ENCODE results near the gene MOSPD3. TPM values are rescaled to one million over a fixed set of nuclear protein-coding genes. Genes with fewer than 3 reads are reported as not detected.
A peak's percentile ranks its signal among the peaks of the same experiment; 100 is the strongest.

MOSPD3 gene
- total and polyA plus RNA-seq, 10 of the 15 experiments (the other 5 are each of a cell fraction or from before 2014, with no cell fraction given): 0.61 to 13.6 (median 4.1) TPM

DNA sequence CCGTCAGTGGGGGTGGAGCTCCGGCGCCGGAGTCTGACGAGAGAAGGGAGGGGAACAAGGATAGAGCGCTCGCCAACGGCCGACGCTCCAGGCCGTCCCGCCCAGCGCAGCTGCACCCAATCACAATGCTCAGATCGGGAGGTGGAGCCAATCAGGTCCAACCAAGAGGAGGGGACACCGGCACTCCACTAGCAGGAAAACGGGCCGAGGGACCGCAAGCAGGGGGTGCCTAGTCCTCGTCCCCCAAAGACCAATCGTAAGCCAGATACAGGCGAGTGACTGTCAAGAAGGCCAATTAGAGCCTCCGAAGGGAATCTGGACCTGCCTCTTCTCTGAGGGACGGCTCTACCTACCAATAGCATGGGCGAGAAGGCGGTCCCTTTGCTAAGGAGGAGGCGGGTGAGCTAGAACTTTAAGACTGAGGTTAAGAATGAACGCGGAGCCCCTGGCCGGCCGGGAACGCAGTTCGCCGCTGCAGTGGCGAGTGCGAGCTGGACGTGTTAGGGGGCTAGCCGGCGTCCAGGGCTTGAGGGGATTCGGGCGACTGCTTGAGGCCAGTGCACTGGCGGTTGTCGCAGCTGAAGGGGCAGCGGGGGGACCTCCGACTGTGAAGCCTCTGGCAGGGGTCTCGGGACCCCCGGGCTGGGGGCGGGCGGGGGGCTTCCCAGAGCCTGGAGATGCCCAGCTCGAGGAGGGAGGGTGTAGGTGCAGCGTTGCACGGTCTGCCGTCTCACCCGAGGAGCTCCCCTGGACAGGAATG lies 25.9 kb upstream of the MOSPD3 start, which contains the start of gene FBXO24:
Gene FBXO24, plus strand, starts transcription at position 63 of the 760 bp plus-strand sequence. Its CDS starts 298 bp downstream, at position 361.
- DNase-seq (ENCODE audit: low read depth, low spot score): peak; percentile 100
- ChIA-PET RAD21 (ENCODE audit: unreplicated experiment) (interaction anchor here (0.8 to 4.2 kb wide), 21 partner anchors 15 to 266 kb away, joined by 3 to 21 read pairs (median 5); partner anchors contain the start of genes AGFG2, GIGYF1, MOSPD3 and POP7), CTCF (interaction anchor here (0.9 to 11.6 kb wide), 14 partner anchors 15 to 606 kb away, joined by 3 to 190 read pairs (median 5); partner anchors contain the start of genes GIGYF1, MOSPD3, POP7 and PPP1R35), SMC1A (ENCODE audit: uncharacterized antibody, unreplicated experiment) (interaction anchor here (0.6 to 4.6 kb wide), 17 partner anchors 10 to 139 kb away, joined by 3 to 19 read pairs (median 4); partner anchors contain the start of genes AGFG2, MOSPD3 and POP7), POLR2A (interaction anchor here (0.5 to 4.3 kb wide), 26 partner anchors 9 to 504 kb away, joined by 3 to 47 read pairs (median 4); partner anchors contain the start of genes AGFG2, GNB2, MOSPD3 and POP7)
- in situ Hi-C loops (cut with MboI): no loop called here
- 1% methylated on average over 52 of the region's 53 CpGs for WGBS (ENCODE audit: insufficient coverage, insufficient replicate concordance, low lambda C conversion rate, missing lambda C conversion rate)
- Histone ChIP-seq H3K4me3 (peak within 1 kb of the TSS; percentile 83), H4K20me1 (ENCODE audit: control insufficient read depth, insufficient read depth) (no peaks in the 10 kb centered on the region), H3K27ac (ENCODE audit: control insufficient read depth, insufficient read depth) (peak within 1 kb of the TSS; percentile 88), H3K4me1 (ENCODE audit: control insufficient read depth, insufficient read depth, low read length) (peaks cover 24% of the 10 kb centered on the region), H3K9ac (ENCODE audit: control insufficient read depth, insufficient read depth, low read length) (peak within 1 kb of the TSS; percentile 86), H3K27me3 (replicated peaks in 1 of 2; ENCODE audit: control insufficient read depth in 2 of 2, insufficient read depth in 2 of 2, low read length in 1 of 2) (no peaks in the 10 kb centered on the region), H3K4me2 (ENCODE audit: control insufficient read depth, insufficient read depth) (peak within 1 kb of the TSS; percentile 99), H3K79me2 (ENCODE audit: control insufficient read depth, insufficient read depth, low read length) (peaks cover 32% of the 10 kb centered on the region), H3K9me3 (replicated peaks; ENCODE audit: control insufficient read depth, insufficient read depth, low read length) (no peaks in the 10 kb centered on the region), H2AFZ (ENCODE audit: control insufficient read depth, low read depth, low read length) (peak within 1 kb of the TSS; percentile 95), H3K36me3 (ENCODE audit: control insufficient read depth in 2 of 2, insufficient read depth in 2 of 2, low read length in 1 of 2) (peaks cover 1 to 4% of the 10 kb centered on the region in 2 experiments)
- peak; percentile 90 for ATAC-seq
- intact Hi-C loops (cut with micrococcal nuclease; ENCODE audit: unreplicated experiment): loop anchor here (1.0 kb wide), 1 partner anchor 105 kb away; no protein-coding TSS in a partner anchor
- FAIRE-seq: peak; percentile 100
- BruUV-seq (replicated peaks): no TSS peak
- TF ChIP-seq ATF7 (IDR thresholded peaks at IDR 0.05; ENCODE audit: low read depth) (peak; percentile 91), SIX5 (IDR thresholded peaks at IDR 0.05; ENCODE audit: low read depth, low read length, severe bottlenecking) (peak; percentile 22), STAT3 (IDR thresholded peaks at IDR 0.05; ENCODE audit: low read depth, low read length) (no peak), TCF12 (IDR thresholded peaks at IDR 0.05; ENCODE audit: low read depth, low read length) (no peak), ZNF592 (IDR thresholded peaks at IDR 0.05) (no peak), FOXK2 (IDR thresholded peaks at IDR 0.05) (peak; percentile 86), KAT2A (conservative IDR thresholded peaks at IDR 0.05; ENCODE audit: control insufficient read depth, low read depth, low read length) (no peak), JUNB (IDR thresholded peaks at IDR 0.05) (no peak), CREB1 (IDR thresholded peaks at IDR 0.05; ENCODE audit: low read depth) (peak; percentile 89), PKNOX1 (IDR thresholded peaks at IDR 0.05) (peak; percentile 100), BCL3 (IDR thresholded peaks at IDR 0.05; ENCODE audit: borderline replicate concordance, insufficient read depth, low read depth, low read length, poor library complexity, severe bottlenecking) (no peak), NR2F1 (conservative IDR thresholded peaks at IDR 0.05) (no peak)
- TF ChIP-seq, protein P1, sequence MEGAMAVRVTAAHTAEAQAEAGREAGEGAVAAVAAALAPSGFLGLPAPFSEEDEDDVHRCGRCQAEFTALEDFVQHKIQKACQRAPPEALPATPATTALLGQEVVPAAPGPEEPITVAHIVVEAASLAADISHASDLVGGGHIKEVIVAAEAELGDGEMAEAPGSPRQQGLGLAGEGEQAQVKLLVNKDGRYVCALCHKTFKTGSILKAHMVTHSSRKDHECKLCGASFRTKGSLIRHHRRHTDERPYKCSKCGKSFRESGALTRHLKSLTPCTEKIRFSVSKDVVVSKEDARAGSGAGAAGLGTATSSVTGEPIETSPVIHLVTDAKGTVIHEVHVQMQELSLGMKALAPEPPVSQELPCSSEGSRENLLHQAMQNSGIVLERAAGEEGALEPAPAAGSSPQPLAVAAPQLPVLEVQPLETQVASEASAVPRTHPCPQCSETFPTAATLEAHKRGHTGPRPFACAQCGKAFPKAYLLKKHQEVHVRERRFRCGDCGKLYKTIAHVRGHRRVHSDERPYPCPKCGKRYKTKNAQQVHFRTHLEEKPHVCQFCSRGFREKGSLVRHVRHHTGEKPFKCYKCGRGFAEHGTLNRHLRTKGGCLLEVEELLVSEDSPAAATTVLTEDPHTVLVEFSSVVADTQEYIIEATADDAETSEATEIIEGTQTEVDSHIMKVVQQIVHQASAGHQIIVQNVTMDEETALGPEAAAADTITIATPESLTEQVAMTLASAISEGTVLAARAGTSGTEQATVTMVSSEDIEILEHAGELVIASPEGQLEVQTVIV (IDR thresholded peaks at IDR 0.05; ENCODE audit: borderline replicate concordance, partially characterized antibody): peak; percentile 84
